SK-N-SH treated with all-trans-retinoic acid at 6 μM for 48 hours (cell line): ENCODE results near the gene BACH2.

Experiments used
- ATAC-seq: fragments of 200-7000 bp; cut with Tn5 transposase; 3 replicates; pipeline ENCODE4 v1.9.1; 2020; ENCODE audit warnings: mild to moderate bottlenecking, moderate library complexity
- ARNTL ChIP-seq: fragments of 450-650 bp; formaldehyde crosslinking; IDR thresholded peaks from 2 replicates; pipeline ENCODE4 v1.5.0; 2020; ENCODE audit warnings: low read depth, mild to moderate bottlenecking, moderate library complexity, borderline replicate concordance
- BACH2 ChIP-seq: fragments of 250-450 bp; sonication (Bioruptor Pico); IDR thresholded peaks from 2 replicates; pipeline ENCODE4 v1.9.0; 2021; ENCODE audit warnings: mild to moderate bottlenecking, borderline replicate concordance
- CSDC2 ChIP-seq: fragments of 250-450 bp; sonication (Bioruptor Pico); IDR thresholded peaks from 2 replicates; pipeline ENCODE4 v1.5.0; 2020; ENCODE audit warnings: mild to moderate bottlenecking, moderate library complexity
- ESRRG ChIP-seq: fragments of 250-450 bp; sonication (Bioruptor Pico); IDR thresholded peaks from 2 replicates; pipeline ENCODE4 v1.6.1; 2021; ENCODE audit warnings: mild to moderate bottlenecking
- PPARA ChIP-seq: fragments of 250-450 bp; sonication (Bioruptor Pico); IDR thresholded peaks from 2 replicates; pipeline ENCODE4 v1.5.0; 2020; ENCODE audit warnings: mild to moderate bottlenecking, borderline replicate concordance
- RARB ChIP-seq: fragments of 250-450 bp; sonication (Bioruptor Pico); IDR thresholded peaks from 2 replicates; pipeline ENCODE4 v1.8.0; 2021; ENCODE audit warnings: mild to moderate bottlenecking, moderate library complexity
- SNAI2 ChIP-seq: fragments of 250-450 bp; sonication (Bioruptor Pico); IDR thresholded peaks from 2 replicates; pipeline ENCODE4 v1.5.0; 2020; ENCODE audit warnings: mild to moderate bottlenecking, moderate library complexity
- TCF4 ChIP-seq: fragments of 250-450 bp; sonication (Bioruptor Pico); IDR thresholded peaks from 2 replicates; pipeline ENCODE4 v1.8.0; 2021; ENCODE audit warnings: mild to moderate bottlenecking, moderate library complexity, borderline replicate concordance
- TOX ChIP-seq: fragments of 250-450 bp; sonication (Bioruptor Pico); IDR thresholded peaks from 2 replicates; pipeline ENCODE4 v1.8.0; 2021; ENCODE audit warnings: mild to moderate bottlenecking, moderate library complexity, borderline replicate concordance
- ZFP3 ChIP-seq: fragments of 250-450 bp; sonication (Bioruptor Pico); IDR thresholded peaks from 2 replicates; pipeline ENCODE4 v1.5.0; 2020; ENCODE audit warnings: mild to moderate bottlenecking, moderate library complexity
- ZFP30 ChIP-seq: fragments of 450-650 bp; formaldehyde crosslinking; IDR thresholded peaks from 2 replicates; pipeline ENCODE4 v1.5.0; 2022; ENCODE audit warnings: mild to moderate bottlenecking, moderate library complexity
- ZNF70 ChIP-seq: fragments of 450-650 bp; formaldehyde crosslinking; IDR thresholded peaks from 2 replicates; pipeline ENCODE4 v1.5.0; 2020; ENCODE audit warnings: mild to moderate bottlenecking, moderate library complexity
- ZNF8 ChIP-seq: fragments of 450-650 bp; formaldehyde crosslinking; IDR thresholded peaks from 2 replicates; pipeline ENCODE4 v1.5.0; 2020; ENCODE audit warnings: mild to moderate bottlenecking, moderate library complexity
- TF ChIP-seq, protein P1 (sequence below): fragments of 250-450 bp; sonication (Bioruptor Pico); IDR thresholded peaks from 2 replicates; pipeline ENCODE4 v1.5.0; 2020; ENCODE audit warnings: mild to moderate bottlenecking, moderate library complexity
- TF ChIP-seq, protein P2 (sequence below): fragments of 250-450 bp; sonication (Bioruptor Pico); IDR thresholded peaks from 2 replicates; pipeline ENCODE4 v1.5.1; 2021; ENCODE audit warnings: mild to moderate bottlenecking, moderate library complexity
- TF ChIP-seq, protein P3 (sequence below): fragments of 250-450 bp; sonication (Bioruptor Pico); IDR thresholded peaks from 2 replicates; pipeline ENCODE4 v1.5.1; 2020; ENCODE audit warnings: low read depth, mild to moderate bottlenecking, moderate library complexity
- TF ChIP-seq, protein P4 (sequence below): fragments of 250-450 bp; sonication (Bioruptor Pico); IDR thresholded peaks from 2 replicates; pipeline ENCODE4 v1.8.0; 2020; ENCODE audit warnings: mild to moderate bottlenecking, moderate library complexity, borderline replicate concordance

BACH2 gene

DNA sequence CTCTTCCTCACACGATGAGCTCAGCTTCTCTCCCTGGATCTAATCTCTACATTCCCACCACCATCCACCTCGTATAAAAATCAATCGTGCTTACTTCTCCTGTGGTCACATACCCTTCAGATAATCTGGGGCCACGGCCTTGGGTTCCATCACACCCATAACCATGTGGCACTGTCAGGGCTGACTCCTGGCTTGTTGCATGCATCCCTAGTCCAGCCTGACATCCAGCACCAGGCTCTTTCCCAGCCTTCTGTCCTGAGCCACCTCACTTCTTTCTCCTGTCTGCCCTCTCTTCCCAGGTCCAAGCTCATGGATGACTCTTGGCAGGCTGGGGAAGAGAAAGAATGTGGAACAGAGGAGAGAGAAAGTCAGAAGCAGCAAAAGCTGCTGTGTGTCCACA, 199.8 kb downstream of the BACH2 start (continued):
- TF ChIP-seq, protein P1, sequence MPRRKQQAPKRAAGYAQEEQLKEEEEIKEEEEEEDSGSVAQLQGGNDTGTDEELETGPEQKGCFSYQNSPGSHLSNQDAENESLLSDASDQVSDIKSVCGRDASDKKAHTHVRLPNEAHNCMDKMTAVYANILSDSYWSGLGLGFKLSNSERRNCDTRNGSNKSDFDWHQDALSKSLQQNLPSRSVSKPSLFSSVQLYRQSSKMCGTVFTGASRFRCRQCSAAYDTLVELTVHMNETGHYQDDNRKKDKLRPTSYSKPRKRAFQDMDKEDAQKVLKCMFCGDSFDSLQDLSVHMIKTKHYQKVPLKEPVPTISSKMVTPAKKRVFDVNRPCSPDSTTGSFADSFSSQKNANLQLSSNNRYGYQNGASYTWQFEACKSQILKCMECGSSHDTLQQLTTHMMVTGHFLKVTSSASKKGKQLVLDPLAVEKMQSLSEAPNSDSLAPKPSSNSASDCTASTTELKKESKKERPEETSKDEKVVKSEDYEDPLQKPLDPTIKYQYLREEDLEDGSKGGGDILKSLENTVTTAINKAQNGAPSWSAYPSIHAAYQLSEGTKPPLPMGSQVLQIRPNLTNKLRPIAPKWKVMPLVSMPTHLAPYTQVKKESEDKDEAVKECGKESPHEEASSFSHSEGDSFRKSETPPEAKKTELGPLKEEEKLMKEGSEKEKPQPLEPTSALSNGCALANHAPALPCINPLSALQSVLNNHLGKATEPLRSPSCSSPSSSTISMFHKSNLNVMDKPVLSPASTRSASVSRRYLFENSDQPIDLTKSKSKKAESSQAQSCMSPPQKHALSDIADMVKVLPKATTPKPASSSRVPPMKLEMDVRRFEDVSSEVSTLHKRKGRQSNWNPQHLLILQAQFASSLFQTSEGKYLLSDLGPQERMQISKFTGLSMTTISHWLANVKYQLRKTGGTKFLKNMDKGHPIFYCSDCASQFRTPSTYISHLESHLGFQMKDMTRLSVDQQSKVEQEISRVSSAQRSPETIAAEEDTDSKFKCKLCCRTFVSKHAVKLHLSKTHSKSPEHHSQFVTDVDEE (CRISPR knock-in tag), result no peak

DNA sequence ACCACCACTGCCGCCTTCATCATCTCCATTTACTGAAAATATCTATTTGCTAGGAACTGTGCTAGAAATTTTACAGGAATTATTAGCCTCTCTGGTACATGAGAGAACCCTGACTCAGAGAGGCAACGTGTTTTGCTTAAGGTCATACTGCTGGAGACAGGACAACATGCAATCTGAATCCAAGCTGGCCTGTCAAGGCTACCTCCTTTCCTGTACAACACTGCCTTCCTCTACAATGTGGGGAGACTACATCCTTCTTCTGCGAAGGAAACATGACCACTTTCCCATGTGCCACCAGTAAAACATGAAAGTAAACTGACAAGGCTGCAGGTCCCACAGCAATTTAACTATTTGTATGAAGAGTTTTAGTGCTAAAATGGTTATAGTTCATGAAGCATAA, 200.9 kb downstream of the BACH2 start:
- no peak for TF ChIP-seq ARNTL (CRISPR knock-in tag)
- TF ChIP-seq BACH2 (CRISPR knock-in tag), result no peak
- TF ChIP-seq, protein P2, sequence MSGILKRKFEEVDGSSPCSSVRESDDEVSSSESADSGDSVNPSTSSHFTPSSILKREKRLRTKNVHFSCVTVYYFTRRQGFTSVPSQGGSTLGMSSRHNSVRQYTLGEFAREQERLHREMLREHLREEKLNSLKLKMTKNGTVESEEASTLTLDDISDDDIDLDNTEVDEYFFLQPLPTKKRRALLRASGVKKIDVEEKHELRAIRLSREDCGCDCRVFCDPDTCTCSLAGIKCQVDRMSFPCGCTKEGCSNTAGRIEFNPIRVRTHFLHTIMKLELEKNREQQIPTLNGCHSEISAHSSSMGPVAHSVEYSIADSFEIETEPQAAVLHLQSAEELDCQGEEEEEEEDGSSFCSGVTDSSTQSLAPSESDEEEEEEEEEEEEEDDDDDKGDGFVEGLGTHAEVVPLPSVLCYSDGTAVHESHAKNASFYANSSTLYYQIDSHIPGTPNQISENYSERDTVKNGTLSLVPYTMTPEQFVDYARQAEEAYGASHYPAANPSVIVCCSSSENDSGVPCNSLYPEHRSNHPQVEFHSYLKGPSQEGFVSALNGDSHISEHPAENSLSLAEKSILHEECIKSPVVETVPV (CRISPR knock-in tag), result no peak
- TF ChIP-seq, all 23 proteins: peak for 0
- ATAC-seq, result no peak

DNA sequence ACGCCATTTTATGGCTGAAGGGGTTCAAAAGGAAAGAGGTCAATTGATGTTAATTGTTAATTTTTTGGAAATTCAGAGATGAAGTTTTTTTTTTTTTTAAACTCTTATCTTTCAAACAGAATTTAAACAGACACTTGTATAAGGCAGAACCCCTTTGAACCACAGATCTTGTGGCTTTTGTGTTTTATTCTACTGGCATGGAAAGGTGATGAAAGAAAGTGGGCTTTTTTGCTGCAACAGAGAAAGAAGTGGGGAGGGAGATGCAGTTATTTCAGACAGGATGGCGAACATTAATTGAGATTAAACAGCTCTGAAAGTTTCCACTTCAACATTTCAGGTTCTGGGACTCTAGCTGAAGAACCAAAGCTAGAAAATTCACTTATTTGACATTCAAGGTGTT, 201.5 kb downstream of the BACH2 start:
- no peak for TF ChIP-seq ZFP30 (CRISPR knock-in tag)
- TF ChIP-seq RARB (CRISPR knock-in tag), result no peak
- no peak for TF ChIP-seq CSDC2
- TF ChIP-seq, all 23 proteins: peak for 0
- no peak for ATAC-seq

DNA sequence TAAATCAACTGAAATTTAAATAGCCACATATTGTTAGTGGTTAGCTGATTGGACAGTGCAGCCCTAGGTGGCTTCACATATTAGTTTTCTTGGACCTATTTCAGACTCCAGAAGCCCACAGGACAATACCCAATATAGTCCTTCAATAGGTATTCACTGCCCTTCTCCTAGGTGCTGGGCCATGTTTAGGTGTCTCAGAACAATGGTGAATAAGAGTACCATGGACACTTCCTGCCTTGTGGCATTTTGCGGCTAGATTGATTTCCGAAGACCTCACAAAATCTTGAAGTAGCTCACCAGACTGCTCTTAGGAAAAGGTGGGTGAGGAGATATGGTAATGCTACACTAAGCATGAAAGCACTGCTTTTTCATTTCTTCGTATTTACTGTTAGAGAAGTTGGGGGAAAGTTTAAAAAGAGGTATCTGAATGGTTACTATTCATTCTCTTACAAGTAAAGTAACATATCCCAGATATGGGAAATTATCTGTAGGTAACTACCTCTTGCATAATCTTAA, 203.0 kb downstream of the BACH2 start:
- TF ChIP-seq, protein P2 (CRISPR knock-in tag), result no peak
- TF ChIP-seq TCF4 (CRISPR knock-in tag) (no peak), ZNF8 (CRISPR knock-in tag) (no peak), CSDC2 (no peak), ZFP30 (CRISPR knock-in tag) (no peak), ARNTL (CRISPR knock-in tag) (no peak), TOX (CRISPR knock-in tag) (no peak), ESRRG (CRISPR knock-in tag) (no peak), RARB (CRISPR knock-in tag) (no peak), ZFP3 (CRISPR knock-in tag) (no peak), SNAI2 (no peak), PPARA (CRISPR knock-in tag) (no peak), ZNF70 (CRISPR knock-in tag) (no peak)
- TF ChIP-seq, protein P3, sequence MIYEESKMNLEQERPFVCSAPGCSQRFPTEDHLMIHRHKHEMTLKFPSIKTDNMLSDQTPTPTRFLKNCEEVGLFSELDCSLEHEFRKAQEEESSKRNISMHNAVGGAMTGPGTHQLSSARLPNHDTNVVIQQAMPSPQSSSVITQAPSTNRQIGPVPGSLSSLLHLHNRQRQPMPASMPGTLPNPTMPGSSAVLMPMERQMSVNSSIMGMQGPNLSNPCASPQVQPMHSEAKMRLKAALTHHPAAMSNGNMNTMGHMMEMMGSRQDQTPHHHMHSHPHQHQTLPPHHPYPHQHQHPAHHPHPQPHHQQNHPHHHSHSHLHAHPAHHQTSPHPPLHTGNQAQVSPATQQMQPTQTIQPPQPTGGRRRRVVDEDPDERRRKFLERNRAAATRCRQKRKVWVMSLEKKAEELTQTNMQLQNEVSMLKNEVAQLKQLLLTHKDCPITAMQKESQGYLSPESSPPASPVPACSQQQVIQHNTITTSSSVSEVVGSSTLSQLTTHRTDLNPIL (CRISPR knock-in tag), result no peak
- TF ChIP-seq, protein P1 (CRISPR knock-in tag), result no peak
- TF ChIP-seq, protein P4, sequence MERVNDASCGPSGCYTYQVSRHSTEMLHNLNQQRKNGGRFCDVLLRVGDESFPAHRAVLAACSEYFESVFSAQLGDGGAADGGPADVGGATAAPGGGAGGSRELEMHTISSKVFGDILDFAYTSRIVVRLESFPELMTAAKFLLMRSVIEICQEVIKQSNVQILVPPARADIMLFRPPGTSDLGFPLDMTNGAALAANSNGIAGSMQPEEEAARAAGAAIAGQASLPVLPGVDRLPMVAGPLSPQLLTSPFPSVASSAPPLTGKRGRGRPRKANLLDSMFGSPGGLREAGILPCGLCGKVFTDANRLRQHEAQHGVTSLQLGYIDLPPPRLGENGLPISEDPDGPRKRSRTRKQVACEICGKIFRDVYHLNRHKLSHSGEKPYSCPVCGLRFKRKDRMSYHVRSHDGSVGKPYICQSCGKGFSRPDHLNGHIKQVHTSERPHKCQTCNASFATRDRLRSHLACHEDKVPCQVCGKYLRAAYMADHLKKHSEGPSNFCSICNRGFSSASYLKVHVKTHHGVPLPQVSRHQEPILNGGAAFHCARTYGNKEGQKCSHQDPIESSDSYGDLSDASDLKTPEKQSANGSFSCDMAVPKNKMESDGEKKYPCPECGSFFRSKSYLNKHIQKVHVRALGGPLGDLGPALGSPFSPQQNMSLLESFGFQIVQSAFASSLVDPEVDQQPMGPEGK, result no peak
- ATAC-seq, result no peak
